ENCODE data around the gene GDI2.

DNA sequence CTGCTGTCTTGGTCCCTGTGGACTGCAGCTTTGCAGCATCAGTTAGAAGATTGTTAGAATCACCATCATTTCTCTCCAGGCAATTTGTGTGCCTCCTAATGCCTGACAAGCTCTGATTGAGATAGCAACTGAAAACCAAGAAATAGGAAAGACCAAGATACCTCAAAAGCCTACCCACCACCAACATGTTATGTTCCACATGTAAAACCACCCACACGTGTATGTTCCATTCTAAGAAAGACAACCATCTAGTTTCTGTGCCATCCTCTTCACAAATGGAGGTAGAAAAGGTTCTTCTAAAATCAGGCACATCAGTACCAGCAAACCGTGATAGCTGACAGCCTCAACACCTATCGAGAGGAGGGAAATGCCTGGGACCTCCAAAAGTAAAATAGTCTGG, 81.7 kb downstream of the GDI2 start:
- TF ChIP-seq, protein P1, sequence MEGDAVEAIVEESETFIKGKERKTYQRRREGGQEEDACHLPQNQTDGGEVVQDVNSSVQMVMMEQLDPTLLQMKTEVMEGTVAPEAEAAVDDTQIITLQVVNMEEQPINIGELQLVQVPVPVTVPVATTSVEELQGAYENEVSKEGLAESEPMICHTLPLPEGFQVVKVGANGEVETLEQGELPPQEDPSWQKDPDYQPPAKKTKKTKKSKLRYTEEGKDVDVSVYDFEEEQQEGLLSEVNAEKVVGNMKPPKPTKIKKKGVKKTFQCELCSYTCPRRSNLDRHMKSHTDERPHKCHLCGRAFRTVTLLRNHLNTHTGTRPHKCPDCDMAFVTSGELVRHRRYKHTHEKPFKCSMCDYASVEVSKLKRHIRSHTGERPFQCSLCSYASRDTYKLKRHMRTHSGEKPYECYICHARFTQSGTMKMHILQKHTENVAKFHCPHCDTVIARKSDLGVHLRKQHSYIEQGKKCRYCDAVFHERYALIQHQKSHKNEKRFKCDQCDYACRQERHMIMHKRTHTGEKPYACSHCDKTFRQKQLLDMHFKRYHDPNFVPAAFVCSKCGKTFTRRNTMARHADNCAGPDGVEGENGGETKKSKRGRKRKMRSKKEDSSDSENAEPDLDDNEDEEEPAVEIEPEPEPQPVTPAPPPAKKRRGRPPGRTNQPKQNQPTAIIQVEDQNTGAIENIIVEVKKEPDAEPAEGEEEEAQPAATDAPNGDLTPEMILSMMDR (conservative IDR thresholded peaks at IDR 0.05; ENCODE audit: low read depth, low read length), result no peak
- TF ChIP-seq EZH2 (IDR thresholded peaks at IDR 0.05; ENCODE audit: borderline replicate concordance, low read depth, low read length, poor library complexity, severe bottlenecking), result no peak

All from A673 (cell line).